Choroid plexus epithelial cell (primary cell): Measurements from ENCODE around the gene VPS18.

Experiments
- DNase-seq: peaks from one replicate; pipeline ENCODE4 v3.0.0-alpha.2; 2010; ENCODE audit warnings: low read depth
- H3K4me3 ChIP-seq: 2 replicates; pipeline ENCODE4 v1.5.1; 2011; ENCODE audit warnings: low read depth, mild to moderate bottlenecking, control low read depth, low read length, moderate library complexity
- TF ChIP-seq, protein P1 (sequence below): conservative IDR thresholded peaks from 2 replicates; pipeline ENCODE4 v1.5.1; 2011; ENCODE audit warnings: low read depth, mild to moderate bottlenecking, control low read depth, inconsistent platforms, low read length, moderate library complexity

Gene VPS18

GRCh38 chr15:40927873-40928806, 33.9 kb downstream of the VPS18 start:
- DNase-seq = no peak
- peak overlapping the region; percentile 3 for H3K4me3 ChIP-seq
- TF ChIP-seq, protein P1, sequence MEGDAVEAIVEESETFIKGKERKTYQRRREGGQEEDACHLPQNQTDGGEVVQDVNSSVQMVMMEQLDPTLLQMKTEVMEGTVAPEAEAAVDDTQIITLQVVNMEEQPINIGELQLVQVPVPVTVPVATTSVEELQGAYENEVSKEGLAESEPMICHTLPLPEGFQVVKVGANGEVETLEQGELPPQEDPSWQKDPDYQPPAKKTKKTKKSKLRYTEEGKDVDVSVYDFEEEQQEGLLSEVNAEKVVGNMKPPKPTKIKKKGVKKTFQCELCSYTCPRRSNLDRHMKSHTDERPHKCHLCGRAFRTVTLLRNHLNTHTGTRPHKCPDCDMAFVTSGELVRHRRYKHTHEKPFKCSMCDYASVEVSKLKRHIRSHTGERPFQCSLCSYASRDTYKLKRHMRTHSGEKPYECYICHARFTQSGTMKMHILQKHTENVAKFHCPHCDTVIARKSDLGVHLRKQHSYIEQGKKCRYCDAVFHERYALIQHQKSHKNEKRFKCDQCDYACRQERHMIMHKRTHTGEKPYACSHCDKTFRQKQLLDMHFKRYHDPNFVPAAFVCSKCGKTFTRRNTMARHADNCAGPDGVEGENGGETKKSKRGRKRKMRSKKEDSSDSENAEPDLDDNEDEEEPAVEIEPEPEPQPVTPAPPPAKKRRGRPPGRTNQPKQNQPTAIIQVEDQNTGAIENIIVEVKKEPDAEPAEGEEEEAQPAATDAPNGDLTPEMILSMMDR = no peak

DNA sequence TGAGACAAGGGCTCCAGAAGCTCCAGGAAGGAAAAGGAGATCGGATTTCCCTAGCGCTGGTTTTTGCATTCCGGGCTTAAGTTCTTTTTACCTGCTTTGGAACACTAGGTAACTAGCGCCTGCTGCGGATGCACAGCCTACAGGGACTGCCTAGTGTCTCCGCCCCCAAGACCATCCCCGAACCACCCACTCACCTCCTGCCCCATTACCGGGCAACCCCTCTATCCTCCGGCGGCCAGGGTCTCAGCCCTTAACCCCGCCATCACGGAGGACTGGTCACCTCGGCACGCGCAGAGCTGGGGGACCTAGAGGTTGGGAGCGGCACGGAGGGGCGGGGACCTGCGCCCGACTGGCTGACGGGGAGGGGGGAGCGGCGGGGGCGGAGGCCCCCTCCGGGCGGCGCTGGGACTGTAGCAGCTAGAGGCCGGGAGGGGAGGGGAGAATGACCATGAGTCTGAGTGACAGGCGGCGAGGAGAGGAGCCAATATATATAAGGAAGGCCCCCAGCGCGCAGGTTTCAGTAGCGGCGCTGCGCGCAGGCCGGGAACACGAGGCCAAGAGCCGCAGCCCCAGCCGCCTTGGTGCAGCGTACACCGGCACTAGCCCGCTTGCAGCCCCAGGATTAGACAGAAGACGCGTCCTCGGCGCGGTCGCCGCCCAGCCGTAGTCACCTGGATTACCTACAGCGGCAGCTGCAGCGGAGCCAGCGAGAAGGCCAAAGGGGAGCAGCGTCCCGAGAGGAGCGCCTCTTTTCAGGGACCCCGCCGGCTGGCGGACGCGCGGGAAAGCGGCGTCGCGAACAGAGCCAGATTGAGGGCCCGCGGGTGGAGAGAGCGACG, 34.8 kb downstream of the VPS18 start, which contains the start of gene DLL4:
TSS of gene DLL4 (plus strand) at position 520 of the 839 bp plus-strand sequence. CDS start 329 bp downstream, outside the sequence.
- TF ChIP-seq, protein P1 = no peak
- peak; percentile 51 for DNase-seq
- H3K4me3 ChIP-seq = peak within 1 kb of the TSS; percentile 41

- peak; percentile 68 for DNase-seq
- peak overlapping the region; percentile 41 for H3K4me3 ChIP-seq
- TF ChIP-seq, protein P1 = peak; percentile 12
These were observed 35.6 kb downstream of the VPS18 start for GRCh38 chr15:40929660-40930429.

GRCh38 chr15:40930430-40931299, 36.4 kb downstream of the VPS18 start:
- TF ChIP-seq, protein P1 = peak; percentile 41
- DNase-seq = peak; percentile 36
- H3K4me3 ChIP-seq = peak overlapping the region; percentile 23

GRCh38 chr15:40931300-40932142, 37.3 kb downstream of the VPS18 start:
- TF ChIP-seq, protein P1 = no peak
- DNase-seq = no peak

More at GRCh38 chr15:40931300-40932142, 37.3 kb downstream of the VPS18 start:
- H3K4me3 ChIP-seq = no peak overlapping the region
